ENCODE data around the gene BPIFA3.

DNA sequence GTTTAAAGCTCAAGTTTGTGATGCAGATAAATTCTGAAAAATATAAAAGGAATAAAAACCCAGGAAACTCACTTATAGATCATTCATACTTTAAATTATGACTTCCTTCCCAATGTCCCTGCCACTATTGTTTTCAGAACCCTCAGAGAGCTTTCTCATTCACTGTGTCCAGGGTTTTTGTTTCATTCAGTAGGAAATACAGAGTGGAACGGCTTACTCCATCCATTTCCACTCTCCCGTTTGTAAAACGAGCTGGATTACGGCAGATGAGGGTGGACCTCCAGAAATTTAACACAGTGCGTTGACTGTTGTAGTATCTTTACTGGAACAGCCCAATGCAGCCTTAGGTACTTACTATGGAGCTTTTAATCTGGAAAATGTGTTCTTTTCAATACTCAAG, 42.2 kb downstream of the BPIFA3 start:
- TF ChIP-seq, protein P1, sequence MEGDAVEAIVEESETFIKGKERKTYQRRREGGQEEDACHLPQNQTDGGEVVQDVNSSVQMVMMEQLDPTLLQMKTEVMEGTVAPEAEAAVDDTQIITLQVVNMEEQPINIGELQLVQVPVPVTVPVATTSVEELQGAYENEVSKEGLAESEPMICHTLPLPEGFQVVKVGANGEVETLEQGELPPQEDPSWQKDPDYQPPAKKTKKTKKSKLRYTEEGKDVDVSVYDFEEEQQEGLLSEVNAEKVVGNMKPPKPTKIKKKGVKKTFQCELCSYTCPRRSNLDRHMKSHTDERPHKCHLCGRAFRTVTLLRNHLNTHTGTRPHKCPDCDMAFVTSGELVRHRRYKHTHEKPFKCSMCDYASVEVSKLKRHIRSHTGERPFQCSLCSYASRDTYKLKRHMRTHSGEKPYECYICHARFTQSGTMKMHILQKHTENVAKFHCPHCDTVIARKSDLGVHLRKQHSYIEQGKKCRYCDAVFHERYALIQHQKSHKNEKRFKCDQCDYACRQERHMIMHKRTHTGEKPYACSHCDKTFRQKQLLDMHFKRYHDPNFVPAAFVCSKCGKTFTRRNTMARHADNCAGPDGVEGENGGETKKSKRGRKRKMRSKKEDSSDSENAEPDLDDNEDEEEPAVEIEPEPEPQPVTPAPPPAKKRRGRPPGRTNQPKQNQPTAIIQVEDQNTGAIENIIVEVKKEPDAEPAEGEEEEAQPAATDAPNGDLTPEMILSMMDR (IDR thresholded peaks at IDR 0.05; ENCODE audit: borderline replicate concordance, extremely low read depth, low read length, poor library complexity, severe bottlenecking) = no peak
- no peak for TF ChIP-seq EZH2 (IDR thresholded peaks at IDR 0.05; ENCODE audit: borderline replicate concordance, low read depth, low read length, severe bottlenecking)
